NCI-H345 (cell line): ENCODE data around the gene ALPK1.
"Not testable (repeated sequence)": the region's sequence is repeated elsewhere in the genome, so short reads cannot be mapped to it uniquely, and the experiment has no call there.

Experiments
- DNase-seq: peaks from one replicate; lab custom pipeline; 2025; lab: John Stamatoyannopoulos, UW

The ALPK1 gene

GRCh38 chr4:112296949-112297880, at the start of gene ALPK1:
TSS of gene ALPK1 (plus strand) at chr4:112297369.
- DNase-seq = no peak

- DNase-seq = no peak
Measured at GRCh38 chr4:112251019-112251643, 46.0 kb upstream of the ALPK1 start.

DNA sequence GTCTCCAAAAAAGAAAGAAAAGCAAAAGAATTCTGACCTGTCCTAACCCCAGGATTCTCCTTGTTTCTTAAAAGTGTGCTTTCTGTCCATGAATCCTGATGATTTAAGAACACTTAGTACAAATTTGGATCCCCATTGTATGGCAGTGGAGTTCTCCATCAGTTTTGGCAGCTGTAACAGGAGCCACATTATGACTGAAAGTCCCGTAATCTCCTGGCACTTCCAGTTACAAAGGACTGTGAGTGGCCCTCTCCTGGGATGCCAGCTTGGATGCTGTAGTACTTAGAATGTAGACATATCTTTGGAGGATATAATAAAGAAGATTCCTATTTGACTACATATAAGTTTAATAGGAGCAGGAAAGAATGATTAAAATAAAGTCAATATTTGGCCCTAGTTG, 44.9 kb upstream of the ALPK1 start:
- DNase-seq = no peak

DNA sequence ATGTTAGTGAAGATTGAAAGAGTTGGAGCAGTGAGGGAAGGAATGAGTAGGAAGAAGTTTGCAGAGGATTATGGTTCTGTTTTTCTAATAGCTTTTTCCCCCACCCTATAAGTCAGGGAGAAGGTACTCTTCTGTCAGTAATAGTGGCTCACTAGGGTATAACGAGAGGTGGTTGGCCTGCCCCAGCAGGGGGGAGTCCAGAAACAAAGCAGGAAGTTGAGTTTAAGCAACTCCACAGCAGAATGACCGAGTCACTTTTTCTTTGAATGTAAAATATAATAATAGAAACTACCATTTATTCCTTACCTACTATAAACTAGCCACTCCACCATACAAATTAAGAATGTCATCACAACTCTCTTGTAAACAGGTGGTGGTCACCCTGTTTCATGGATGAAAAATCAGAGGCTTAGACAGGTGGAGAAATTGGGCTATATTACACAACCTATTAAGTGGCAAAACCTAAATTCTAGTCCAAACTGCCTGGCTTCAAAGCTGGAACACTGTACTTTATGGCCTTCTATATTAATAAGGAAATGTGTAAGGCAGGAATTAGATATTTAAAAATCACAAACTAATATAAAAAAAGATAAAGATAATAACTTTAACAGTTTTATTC, 43.7 kb upstream of the ALPK1 start:
- no peak for DNase-seq

DNA sequence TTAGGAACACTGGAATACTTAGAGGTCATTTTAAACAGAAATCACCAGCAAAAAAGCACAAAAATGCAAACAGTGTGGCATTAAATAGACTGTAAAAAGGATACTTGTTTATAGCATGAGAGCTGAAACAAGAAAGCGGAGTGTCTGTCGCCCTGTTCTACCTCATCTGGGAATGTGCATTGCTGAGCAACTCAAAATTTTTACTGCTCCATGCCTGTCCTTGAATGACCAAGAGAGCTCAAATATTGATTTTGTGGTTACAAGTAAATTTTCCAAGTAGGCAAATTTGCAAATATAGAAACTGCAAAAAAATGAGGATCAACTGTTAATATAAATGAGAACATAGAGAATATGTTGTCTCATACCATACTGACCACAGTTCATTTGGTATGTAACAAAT, 40.1 kb upstream of the ALPK1 start:
- DNase-seq = no peak

DNA sequence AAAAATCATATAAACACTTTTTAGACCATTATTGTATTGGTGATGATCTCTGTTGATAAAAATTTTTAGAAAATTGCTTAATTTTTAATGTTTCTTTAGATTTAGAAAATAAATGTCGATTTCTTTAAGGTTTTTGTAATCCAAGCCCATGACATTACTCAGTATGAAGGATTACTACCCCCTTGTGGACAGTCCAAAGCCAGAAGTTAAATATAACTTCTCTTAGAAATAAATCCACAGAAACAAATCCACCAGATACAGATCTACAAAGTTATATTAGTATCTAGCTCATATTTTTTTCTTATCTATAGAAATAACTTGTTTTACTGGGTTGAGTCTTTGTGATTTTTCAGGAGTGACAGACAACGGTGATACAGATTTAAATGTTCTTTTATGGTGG, 30.3 kb upstream of the ALPK1 start:
- DNase-seq = no peak

DNA sequence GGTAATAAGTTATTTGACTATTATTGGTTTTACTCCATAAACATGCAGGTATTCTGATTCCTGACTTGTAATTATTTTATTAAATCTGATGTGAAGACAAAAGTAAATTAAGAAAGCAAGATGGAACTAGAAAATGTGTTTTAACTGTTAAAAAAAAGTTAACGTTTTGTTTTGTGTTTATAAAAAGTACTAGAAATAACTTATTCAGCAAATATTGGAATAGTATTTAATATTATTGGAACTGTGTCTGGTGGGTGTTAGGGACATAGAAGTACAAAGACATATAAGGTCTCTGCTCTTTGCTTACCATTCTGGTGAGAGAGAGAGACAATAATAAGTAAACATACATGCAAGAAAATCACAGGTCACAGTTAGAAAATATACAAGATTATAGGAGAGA, 27.1 kb upstream of the ALPK1 start:
- no peak for DNase-seq

DNA sequence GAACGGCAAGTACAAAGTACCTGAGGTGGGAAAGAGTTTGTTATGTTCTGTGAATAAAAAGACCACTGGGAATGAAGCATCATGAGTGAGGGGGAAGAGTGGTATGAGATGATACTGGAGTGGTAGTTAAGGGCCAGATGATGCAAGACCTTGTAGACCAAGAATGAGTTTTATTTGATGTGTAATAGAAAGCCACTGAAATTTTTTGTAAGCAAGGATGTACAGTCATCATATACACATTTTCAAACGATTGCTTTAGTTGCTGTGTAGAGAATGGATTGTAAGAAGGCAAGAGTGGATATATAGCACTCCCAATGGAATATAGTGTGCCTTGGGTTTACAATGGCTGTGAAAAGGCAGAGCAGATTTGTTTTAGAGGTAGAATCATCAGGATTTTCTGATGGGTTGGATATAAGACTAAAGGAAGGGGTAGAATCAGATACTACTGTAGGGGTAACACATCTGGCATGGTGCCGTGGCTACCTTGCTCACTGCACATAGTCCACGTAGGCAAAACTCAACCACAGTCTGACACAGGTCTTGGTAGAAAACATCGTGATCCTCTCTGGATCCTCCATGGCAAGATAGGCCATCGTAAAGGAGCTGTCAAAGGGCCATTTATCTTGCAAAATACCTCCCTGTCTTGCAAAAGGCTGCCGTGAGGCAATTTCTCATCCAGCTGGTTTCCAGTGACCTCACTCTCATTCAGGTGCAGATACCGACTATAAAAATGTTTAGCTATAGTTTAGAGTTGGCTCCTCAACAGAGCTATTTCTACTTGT, 26.3 kb upstream of the ALPK1 start:
- DNase-seq = no peak

DNA sequence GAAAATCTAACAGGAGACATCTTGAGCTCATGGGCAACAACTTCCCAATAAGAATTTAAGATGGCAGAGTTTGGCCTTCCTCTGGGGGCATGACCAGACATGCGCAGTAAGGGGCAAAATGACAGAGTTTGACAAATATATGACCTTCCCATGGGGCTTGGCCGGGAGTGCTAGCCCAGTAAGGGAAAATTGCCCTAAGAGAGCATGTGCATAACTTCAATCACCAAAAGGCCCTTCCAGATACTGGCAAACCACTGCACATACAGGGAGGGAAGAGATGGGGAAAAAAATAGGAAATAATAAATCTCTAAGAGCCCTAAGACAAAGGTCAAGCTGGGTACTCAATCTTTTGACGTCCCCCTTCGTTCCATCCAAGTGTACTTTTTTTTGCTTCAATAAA, 24.9 kb upstream of the ALPK1 start:
- no peak for DNase-seq

DNA sequence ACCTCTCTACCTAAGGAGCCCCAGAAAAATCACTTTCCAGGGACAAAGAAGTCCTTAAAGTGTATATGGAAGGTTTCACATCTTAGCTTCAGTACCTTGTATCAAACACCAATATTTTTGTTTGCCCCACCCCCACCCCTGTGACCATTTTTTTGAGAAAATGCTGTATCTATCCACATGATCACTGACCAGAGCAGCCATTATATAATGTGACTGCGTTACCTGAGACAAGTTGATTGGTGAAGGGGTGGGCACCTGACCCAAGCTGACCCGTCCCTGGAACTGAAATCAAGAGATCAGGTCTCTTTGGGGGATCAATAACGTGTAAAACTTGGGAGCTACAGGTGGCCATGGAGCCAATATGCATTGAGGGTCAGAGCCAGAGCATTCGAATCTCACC, 22.2 kb upstream of the ALPK1 start:
- DNase-seq = no peak

DNA sequence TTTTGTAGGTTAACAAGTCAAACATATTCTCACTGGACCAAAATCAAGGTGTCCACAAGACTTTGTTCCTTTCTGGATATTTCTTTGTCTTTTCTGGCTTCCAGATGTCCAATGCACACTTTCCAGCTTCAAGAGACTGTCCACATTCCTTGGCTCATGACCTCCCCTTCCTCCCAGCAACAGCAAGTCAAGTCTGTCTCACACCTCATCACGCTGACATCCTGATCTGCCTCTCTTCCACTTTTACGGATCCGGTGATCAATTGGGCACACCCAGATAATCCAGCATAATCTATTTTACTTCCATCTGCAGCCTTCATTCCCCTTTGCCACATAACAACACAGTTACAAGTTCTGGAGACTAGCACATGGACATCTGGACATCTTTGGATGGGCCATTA, 21.1 kb upstream of the ALPK1 start:
- DNase-seq = no peak

DNA sequence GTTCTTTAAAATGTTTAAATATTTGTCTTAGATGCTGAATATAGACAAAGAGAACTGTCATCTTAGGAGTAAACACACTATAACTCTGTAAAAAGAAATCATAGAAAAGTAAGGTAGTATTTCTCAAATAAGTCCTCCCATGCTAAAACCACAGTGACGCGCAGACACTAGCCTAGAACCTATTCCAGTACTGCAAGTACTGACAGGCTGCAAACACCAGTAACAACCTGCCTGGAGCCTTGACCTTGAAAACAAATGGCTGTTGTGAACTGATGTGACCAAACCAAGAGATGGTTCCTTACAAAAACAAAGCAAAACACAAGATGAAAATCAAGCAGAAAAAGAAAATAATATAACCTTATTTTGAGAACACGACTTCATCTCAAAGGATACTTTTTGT, 19.9 kb upstream of the ALPK1 start:
- no peak for DNase-seq

- no peak for DNase-seq
Measured at GRCh38 chr4:112277705-112278448, 19.3 kb upstream of the ALPK1 start.

GRCh38 chr4:112279025-112279881, 17.9 kb upstream of the ALPK1 start:
- DNase-seq = no peak

DNA sequence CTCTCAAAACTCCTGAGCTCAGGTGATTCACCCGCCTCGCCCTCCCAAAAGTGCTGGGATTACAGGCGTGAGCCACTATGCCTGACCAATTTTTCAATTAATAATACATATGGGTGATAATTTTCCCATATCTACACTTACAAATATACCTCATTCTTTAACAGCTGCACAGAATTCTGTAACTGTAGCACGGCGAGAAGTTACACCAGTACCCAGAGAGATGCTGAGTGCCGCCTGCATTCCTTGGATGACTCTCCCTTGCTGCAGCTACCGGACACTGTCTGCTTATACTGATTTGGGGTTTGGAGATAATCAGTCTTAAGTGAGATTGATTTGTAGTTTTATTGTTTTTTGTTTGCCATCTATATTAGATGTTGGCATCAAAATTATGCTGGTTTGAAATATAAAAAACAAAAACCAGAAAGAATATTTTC, 17.3 kb upstream of the ALPK1 start:
- no peak for DNase-seq

DNA sequence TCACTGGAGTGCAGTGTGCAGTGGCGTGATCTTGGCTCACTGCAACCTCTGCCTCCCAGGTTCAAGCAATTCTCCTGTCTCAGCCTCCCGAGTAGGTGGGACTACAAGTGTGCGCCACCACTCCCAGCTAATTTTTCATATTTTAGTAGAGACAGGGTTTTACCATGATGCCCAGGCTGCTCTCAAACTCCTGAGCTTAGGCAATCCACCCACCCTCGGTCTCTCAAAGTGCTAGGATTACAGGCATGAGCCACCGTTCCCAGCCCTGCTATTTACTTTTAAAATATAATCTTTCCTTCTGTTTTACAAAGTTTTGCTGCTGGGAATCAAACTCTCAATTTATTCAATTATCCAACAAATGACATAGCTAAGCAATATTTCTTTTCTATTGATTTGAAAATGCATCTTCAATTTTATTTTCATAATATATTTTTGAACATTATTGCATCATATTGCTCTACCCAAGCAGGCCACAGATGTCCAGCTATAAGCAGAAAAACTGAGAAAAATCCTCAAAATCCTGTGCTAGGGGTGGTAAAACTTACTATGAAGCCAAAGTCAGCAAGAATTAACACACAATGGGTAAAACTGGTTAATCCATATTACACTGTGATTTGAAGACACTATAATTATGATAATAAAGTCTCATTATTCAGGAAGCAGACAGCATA, 16.6 kb upstream of the ALPK1 start:
- DNase-seq = no peak

DNA sequence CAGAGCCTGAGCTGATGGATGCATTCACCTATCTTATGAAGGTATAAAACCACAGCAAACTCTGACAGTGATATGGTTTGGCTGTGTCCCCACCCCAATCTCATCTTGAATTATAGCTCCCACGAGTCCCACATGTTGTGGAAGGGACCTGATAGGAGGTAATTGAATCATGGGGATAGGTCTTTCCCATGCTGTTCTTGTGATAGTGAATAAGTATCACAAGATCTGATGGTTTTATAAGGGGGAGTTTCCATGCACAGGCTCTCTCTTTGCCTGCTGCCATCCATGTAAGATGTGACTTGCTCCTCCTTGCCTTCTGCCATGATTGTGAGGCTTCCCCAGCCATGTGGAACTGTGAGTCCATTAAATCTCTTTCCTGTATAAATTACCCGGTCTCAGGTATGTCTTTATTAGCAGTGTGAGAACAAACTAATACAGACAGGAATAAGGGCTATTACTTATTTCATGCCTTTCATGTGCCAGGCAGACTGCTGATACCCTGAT, 15.2 kb upstream of the ALPK1 start:
- DNase-seq = not testable (repeated sequence)

GRCh38 chr4:112282860-112283667, 14.1 kb upstream of the ALPK1 start:
- DNase-seq = no peak

DNA sequence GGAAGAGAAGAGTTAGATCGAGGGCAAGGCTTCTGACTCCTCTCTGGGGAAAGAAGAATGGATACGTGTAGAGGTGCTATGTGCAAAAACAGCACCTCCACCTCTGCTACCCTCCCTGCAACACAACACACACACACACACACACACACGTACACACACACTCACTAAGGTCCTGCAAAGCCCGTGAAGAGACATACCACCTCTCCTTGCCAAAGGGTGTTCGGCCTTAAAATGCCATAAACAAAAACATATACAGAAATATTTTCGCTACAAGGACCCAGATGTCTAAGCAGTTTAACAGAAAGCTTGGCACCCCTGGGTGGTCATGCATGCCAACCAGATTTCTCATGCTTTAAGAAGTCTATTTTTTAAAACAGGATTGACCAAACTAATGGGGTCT, 13.0 kb upstream of the ALPK1 start:
- DNase-seq = no peak
